Bronchial epithelial cell (primary cell): ENCODE results near the gene CCDC8. TPM values are rescaled to one million over a fixed set of nuclear protein-coding genes. Genes with fewer than 3 reads are reported as not detected.

Experiments
- DNase-seq: peaks from one replicate; pipeline ENCODE4 v3.0.0-alpha.2; 2010; ENCODE audit warnings: low read depth
- FAIRE-seq: peaks from 2 replicates; lab custom pipeline; 2011; peaks lifted over from hg19 to GRCh38; lab: Jason Lieb, UNC
- H3K27me3 ChIP-seq: 2 replicates; pipeline ENCODE4 v1.5.1; 2011; ENCODE audit warnings: low read length; ENCODE audit not compliant: control insufficient read depth, insufficient read depth
- H3K36me3 ChIP-seq: 2 replicates; pipeline ENCODE4 v1.5.1; 2011; ENCODE audit warnings: low read length; ENCODE audit not compliant: control insufficient read depth, insufficient read depth
- H3K4me3 ChIP-seq: 2 replicates; pipeline ENCODE4 v1.5.1; 2011; ENCODE audit warnings: mild to moderate bottlenecking, low read depth, low read length, control low read depth
- CTCF ChIP-seq: IDR thresholded peaks from 2 replicates; pipeline ENCODE4 v1.5.1; 2011; ENCODE audit warnings: mild to moderate bottlenecking, moderate library complexity, low read length, control low read depth, inconsistent platforms; ENCODE audit not compliant: insufficient read depth, severe bottlenecking
- total RNA-seq: library from RNA; depleted of rRNA; stranded (reverse); fragments of >200 nt; gene quantifications from 2 replicates; pipeline ENCODE4 v1.2.1, GENCODE V29; 2014

CCDC8 gene
- total RNA-seq, 1 donor from 2014 or later: 10.3 TPM

GRCh38 chr19:46391296-46392251 lies 21.8 kb downstream of the CCDC8 start:
- no peak for TF ChIP-seq CTCF
- Histone ChIP-seq H3K4me3 (no peak overlapping the region), H3K27me3 (no peaks in the 10 kb centered on the region), H3K36me3 (peaks cover 28% of the 10 kb centered on the region)
- FAIRE-seq: no peak
- DNase-seq: no peak

GRCh38 chr19:46390866-46391265 lies 22.5 kb downstream of the CCDC8 start:
- Histone ChIP-seq H3K36me3 (peaks cover 28% of the 10 kb centered on the region), H3K4me3 (no peak overlapping the region), H3K27me3 (no peaks in the 10 kb centered on the region)
- FAIRE-seq (no peak), DNase-seq (no peak)
- TF ChIP-seq CTCF: no peak

- Histone ChIP-seq H3K27me3 (no peaks in the 10 kb centered on the region), H3K4me3 (no peak overlapping the region), H3K36me3 (peaks cover 28% of the 10 kb centered on the region)
- TF ChIP-seq CTCF: no peak
- DNase-seq (no peak), FAIRE-seq (no peak)
These were observed 23.1 kb downstream of the CCDC8 start for GRCh38 chr19:46390121-46390858.

GRCh38 chr19:46388311-46389095 lies 24.9 kb downstream of the CCDC8 start:
- peaks cover 40% of the 10 kb centered on the region for H3K36me3 ChIP-seq
- no peaks in the 10 kb centered on the region for H3K27me3 ChIP-seq
- H3K4me3 ChIP-seq: no peak overlapping the region
- TF ChIP-seq CTCF: no peak
- DNase-seq: no peak
- FAIRE-seq: no peak

GRCh38 chr19:46387713-46388130 lies 25.6 kb downstream of the CCDC8 start:
- no peak overlapping the region for H3K4me3 ChIP-seq
- DNase-seq: no peak
- H3K27me3 ChIP-seq: no peaks in the 10 kb centered on the region
- H3K36me3 ChIP-seq: peaks cover 44% of the 10 kb centered on the region
- FAIRE-seq: no peak
- TF ChIP-seq CTCF: no peak
